DND-41 (cell line): ENCODE data around the gene LEUTX.

Experiments
- CTCF ChIP-seq: IDR thresholded peaks from 2 replicates; pipeline ENCODE4 v1.5.1; 2012; ENCODE audit warnings: borderline replicate concordance, low read length, moderate library complexity, mild to moderate bottlenecking; ENCODE audit not compliant: poor library complexity, severe bottlenecking; ENCODE audit errors: extremely low read depth
- EZH2 ChIP-seq: IDR thresholded peaks from 3 replicates; pipeline ENCODE4 v1.6.1; 2012; ENCODE audit warnings: borderline replicate concordance, low read depth, mild to moderate bottlenecking, moderate library complexity, low read length, inconsistent platforms; ENCODE audit not compliant: severe bottlenecking

GRCh38 chr19:39818626-39819097, 40.0 kb downstream of the LEUTX start:
- TF ChIP-seq EZH2 = no peak
- TF ChIP-seq CTCF = no peak
